ENCODE data around the gene TMEM132D.

DNA sequence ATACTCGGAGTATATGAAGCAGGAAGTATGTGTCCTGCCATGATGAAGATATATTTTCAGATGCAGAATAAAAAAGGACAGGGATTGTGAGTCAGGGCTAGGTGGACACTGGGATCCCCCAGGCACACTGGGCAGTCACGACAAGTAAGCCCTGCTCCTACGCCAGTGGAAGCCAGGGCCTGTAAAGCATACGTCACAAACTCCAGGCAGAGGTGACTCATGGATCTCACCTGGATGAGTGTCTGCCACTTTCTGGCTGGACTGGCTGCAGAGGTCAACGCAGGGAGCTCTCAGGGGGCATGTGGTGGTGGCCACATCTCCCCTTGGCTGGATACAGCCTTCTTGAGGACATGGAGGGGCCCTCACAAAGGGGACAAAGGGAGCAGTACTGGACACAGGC lies 788.3 kb downstream of the TMEM132D start:
- TF ChIP-seq, protein P1, sequence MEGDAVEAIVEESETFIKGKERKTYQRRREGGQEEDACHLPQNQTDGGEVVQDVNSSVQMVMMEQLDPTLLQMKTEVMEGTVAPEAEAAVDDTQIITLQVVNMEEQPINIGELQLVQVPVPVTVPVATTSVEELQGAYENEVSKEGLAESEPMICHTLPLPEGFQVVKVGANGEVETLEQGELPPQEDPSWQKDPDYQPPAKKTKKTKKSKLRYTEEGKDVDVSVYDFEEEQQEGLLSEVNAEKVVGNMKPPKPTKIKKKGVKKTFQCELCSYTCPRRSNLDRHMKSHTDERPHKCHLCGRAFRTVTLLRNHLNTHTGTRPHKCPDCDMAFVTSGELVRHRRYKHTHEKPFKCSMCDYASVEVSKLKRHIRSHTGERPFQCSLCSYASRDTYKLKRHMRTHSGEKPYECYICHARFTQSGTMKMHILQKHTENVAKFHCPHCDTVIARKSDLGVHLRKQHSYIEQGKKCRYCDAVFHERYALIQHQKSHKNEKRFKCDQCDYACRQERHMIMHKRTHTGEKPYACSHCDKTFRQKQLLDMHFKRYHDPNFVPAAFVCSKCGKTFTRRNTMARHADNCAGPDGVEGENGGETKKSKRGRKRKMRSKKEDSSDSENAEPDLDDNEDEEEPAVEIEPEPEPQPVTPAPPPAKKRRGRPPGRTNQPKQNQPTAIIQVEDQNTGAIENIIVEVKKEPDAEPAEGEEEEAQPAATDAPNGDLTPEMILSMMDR (IDR thresholded peaks at IDR 0.05): no peak
- TF ChIP-seq POLR2A (IDR thresholded peaks at IDR 0.05): no peak

All from gastroesophageal sphincter (tissue), 3 donors.